Endothelial cell of coronary artery (primary cell): ENCODE data around the gene DYNAP. TPM values are rescaled to one million over a fixed set of nuclear protein-coding genes. Genes with fewer than 3 reads are reported as not detected.

Experiments
- total RNA-seq: library from RNA; depleted of rRNA; stranded (reverse); fragments of >200 nt; gene quantifications from 2 replicates; pipeline ENCODE4 v1.2.3, GENCODE V29; 2014

DYNAP gene
- total RNA-seq = not detected in 2 replicates

DNA sequence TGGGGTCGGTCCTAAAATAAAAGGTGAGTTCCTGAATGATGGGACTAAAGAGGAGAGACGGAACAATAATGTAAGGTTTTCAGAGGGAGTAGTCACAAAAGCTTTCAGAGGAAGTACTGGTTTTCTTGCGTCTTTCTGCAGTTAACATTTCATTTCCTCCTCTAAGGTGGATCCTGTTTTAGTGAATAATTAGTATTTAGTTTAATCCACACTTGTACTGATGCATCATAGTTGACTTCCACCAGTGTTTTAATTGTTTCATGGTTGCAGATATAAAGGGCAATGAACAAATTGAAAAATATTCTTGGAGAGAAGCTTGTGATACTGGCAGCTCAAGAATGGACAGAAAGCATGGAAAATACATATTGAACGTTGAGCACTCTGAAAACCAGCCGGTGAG lies at the start of gene DYNAP:
TSS of gene DYNAP (plus strand) at position 301 of the 400 bp plus-strand sequence. CDS start at position 339, 38 bp downstream.

Other genes starting within 250 kb of the DYNAP start
- not detected in 2 replicates for gene STARD6, start 233.4 kb upstream of the DYNAP start, total RNA-seq
- 4.7 and 5.5 TPM in 2 replicates for gene C18orf54, start 233.3 kb upstream of the DYNAP start, total RNA-seq
- 0.54 and 3.5 TPM in 2 replicates for gene RAB27B, start 237.2 kb downstream of the DYNAP start, total RNA-seq